Epithelial cell of proximal tubule (primary cell): ENCODE measurements around the gene MUC21. TPM values are rescaled to one million over a fixed set of nuclear protein-coding genes. Genes with fewer than 3 reads are reported as not detected.

Source experiments
- DNase-seq: peaks from one replicate; pipeline ENCODE4 v3.0.0-alpha.2; 2011; ENCODE audit warnings: low read depth
- H3K4me3 ChIP-seq: 2 replicates; pipeline ENCODE4 v1.5.1; 2011; ENCODE audit warnings: low read depth, mild to moderate bottlenecking, low read length
- CTCF ChIP-seq: conservative IDR thresholded peaks from 2 replicates; pipeline ENCODE4 v1.5.1; 2012; ENCODE audit warnings: low read depth, mild to moderate bottlenecking, low read length
- total RNA-seq: library from RNA; depleted of rRNA; stranded (reverse); fragments of >200 nt; gene quantifications from 2 replicates; pipeline ENCODE4 v1.2.3, GENCODE V29; 2015

The MUC21 gene
- total RNA-seq, 1 donor from 2014 or later, result not detected

GRCh38 chr6:30979141-30979540 is 4.4 kb upstream of the MUC21 start:
- TF ChIP-seq CTCF, result no peak
- no peak for DNase-seq
- H3K4me3 ChIP-seq, result no peak overlapping the region

- H3K4me3 ChIP-seq, result no peak overlapping the region
- TF ChIP-seq CTCF, result no peak
- no peak for DNase-seq
Measured at GRCh38 chr6:30979690-30980089, 3.8 kb upstream of the MUC21 start.

- no peak for DNase-seq
- peak overlapping the region; percentile 37 for H3K4me3 ChIP-seq
- peak; percentile 54 for TF ChIP-seq CTCF
Measured at GRCh38 chr6:30981942-30982772, 1.4 kb upstream of the MUC21 start.

- TF ChIP-seq CTCF, result no peak
- no peak for DNase-seq
- H3K4me3 ChIP-seq, result no peak overlapping the region
Measured at GRCh38 chr6:30985490-30985889, 2.0 kb downstream of the MUC21 start.

GRCh38 chr6:30987304-30987703 is 3.8 kb downstream of the MUC21 start:
- TF ChIP-seq CTCF, result no peak
- DNase-seq, result no peak
- no peak overlapping the region for H3K4me3 ChIP-seq

- no peak for TF ChIP-seq CTCF
- no peak for DNase-seq
- H3K4me3 ChIP-seq, result no peak overlapping the region
Measured at GRCh38 chr6:30988209-30988825, 4.8 kb downstream of the MUC21 start.
